Activated T-helper 2 cell treated with anti-CD3 and anti-CD28 coated beads, Interferon-gamma antibody, Interleukin-2, Interleukin-4, amounts not matched to agents 10 μg/mL and 5 μg/mL and 100 μg/mL, durations not matched to agents 14 hours and 24 hours and 36 hours (primary cell): Measurements from ENCODE around the gene TWIST1. TPM values are rescaled to one million over a fixed set of nuclear protein-coding genes. Genes with fewer than 3 reads are reported as not detected.

ENCODE experiments used
- DNase-seq: peaks from one replicate; pipeline ENCODE4 v3.0.0; 2021; ENCODE audit warnings: low spot score
- H3K27ac Mint-ChIP-seq: one replicate; pipeline ENCODE4 v1.8.0; 2021; ENCODE audit warnings: mixed read lengths
- H3K27me3 Mint-ChIP-seq: one replicate; pipeline ENCODE4 v1.8.0; 2021; ENCODE audit warnings: low read depth, mixed read lengths
- H3K36me3 Mint-ChIP-seq: one replicate; pipeline ENCODE4 v1.8.0; 2021; ENCODE audit warnings: low read depth, mixed read lengths
- H3K4me1 Mint-ChIP-seq: one replicate; pipeline ENCODE4 v1.8.0; 2021; ENCODE audit warnings: low read depth, mixed read lengths
- H3K4me3 Mint-ChIP-seq: one replicate; pipeline ENCODE4 v1.8.0; 2021; ENCODE audit warnings: low read depth, mild to moderate bottlenecking, moderate library complexity, mixed read lengths
- H3K9me3 Mint-ChIP-seq: one replicate; pipeline ENCODE4 v1.8.0; 2021; ENCODE audit warnings: mixed read lengths
- intact Hi-C: fragments of 100-400 bp; cut with micrococcal nuclease; formaldehyde crosslinking; loops from one replicate; pipeline ENCODE4 v1.15.1; 2023
- total RNA-seq: library from RNA; stranded (reverse); gene quantifications from 2 replicates; pipeline ENCODE4 v1.2.3, GENCODE V29; 2022

TWIST1 gene
- total RNA-seq, 1 donor from 2014 or later, result 1.2 TPM

GRCh38 chr7:19119870-19120486 lies 2.5 kb upstream of the TWIST1 start:
- Mint-ChIP-seq H3K4me1 (peaks cover 3% of the 10 kb centered on the region), H3K27ac (no peak overlapping the region), H3K36me3 (no peaks in the 10 kb centered on the region), H3K27me3 (peaks cover 55% of the 10 kb centered on the region), H3K9me3 (no peaks in the 10 kb centered on the region), H3K4me3 (no peak overlapping the region)
- no peak for DNase-seq
- intact Hi-C loops, result loop anchor here (2.0 to 10.0 kb wide), 3 partner anchors 23 to 655 kb away; partner anchors contain the start of gene TMEM196

- H3K27ac Mint-ChIP-seq, result no peak overlapping the region
- peaks cover 62% of the 10 kb centered on the region for H3K27me3 Mint-ChIP-seq
- H3K36me3 Mint-ChIP-seq, result no peaks in the 10 kb centered on the region
- H3K9me3 Mint-ChIP-seq, result no peaks in the 10 kb centered on the region
- intact Hi-C loops, result loop anchor here (10.0 kb wide), 1 partner anchor 655 kb away; the partner anchor contains the start of gene TMEM196
- no peak for DNase-seq
- H3K4me3 Mint-ChIP-seq, result no peak overlapping the region
- peaks cover 3% of the 10 kb centered on the region for H3K4me1 Mint-ChIP-seq
Observed at GRCh38 chr7:19119372-19119771, 1.9 kb upstream of the TWIST1 start.

- Mint-ChIP-seq H3K4me3 (no peak overlapping the region), H3K36me3 (no peaks in the 10 kb centered on the region)
- intact Hi-C loops, result loop anchor here (1.0 to 10.0 kb wide), 2 partner anchors 9 to 656 kb away; partner anchors contain the start of gene TMEM196
Observed at GRCh38 chr7:19118636-19119371, 1.4 kb upstream of the TWIST1 start.

DNA sequence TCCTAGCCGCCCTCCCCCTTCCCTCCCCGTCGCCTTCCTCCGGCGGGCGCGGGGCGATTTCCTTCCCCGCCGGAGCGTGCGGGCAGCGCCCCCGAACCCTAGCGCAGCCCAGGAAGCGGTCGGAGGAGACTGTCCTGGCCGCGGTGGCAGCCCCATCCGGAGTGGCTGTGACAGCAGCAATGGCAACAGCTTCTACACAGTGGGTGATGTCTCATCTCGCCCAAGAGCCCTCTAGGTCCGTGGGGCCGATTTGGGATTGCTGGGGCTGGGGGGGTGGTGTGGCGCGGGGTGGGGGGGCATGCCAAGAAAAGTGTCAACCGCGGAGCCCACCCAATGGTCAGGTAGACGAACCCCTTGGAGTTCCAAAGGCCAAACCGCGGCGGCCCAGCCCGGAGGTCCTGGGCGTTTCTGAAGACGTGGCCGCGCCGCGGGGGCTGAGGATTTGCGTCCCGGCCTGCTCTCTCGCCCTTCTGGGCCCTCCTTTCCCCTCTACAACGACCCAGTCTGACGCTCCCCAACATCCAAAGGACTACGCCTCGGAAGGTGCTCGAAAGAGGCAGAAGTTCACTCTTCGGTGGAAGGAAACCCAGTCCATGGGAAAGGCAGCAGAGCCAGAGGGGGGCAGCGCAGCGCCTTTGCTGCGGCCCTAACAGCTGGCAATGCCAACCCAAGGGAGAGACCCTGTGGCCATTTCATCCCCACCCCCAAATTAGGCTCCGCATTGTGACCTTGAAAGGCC lies 603 bp upstream of the TWIST1 start:
- no peak overlapping the region for H3K4me3 Mint-ChIP-seq
- H3K27ac Mint-ChIP-seq, result no peak overlapping the region
- peaks cover 3% of the 10 kb centered on the region for H3K4me1 Mint-ChIP-seq
- no peaks in the 10 kb centered on the region for H3K9me3 Mint-ChIP-seq
- H3K36me3 Mint-ChIP-seq, result no peaks in the 10 kb centered on the region
- DNase-seq, result no peak
- intact Hi-C loops, result loop anchor here (1.0 to 10.0 kb wide), 2 partner anchors 8 to 657 kb away; partner anchors contain the start of gene TMEM196
- peaks cover 68% of the 10 kb centered on the region for H3K27me3 Mint-ChIP-seq

More at GRCh38 chr7:19118636-19119371, 1.4 kb upstream of the TWIST1 start:
- H3K27me3 Mint-ChIP-seq, result peaks cover 67% of the 10 kb centered on the region
- DNase-seq, result no peak
- no peak overlapping the region for H3K27ac Mint-ChIP-seq
- no peaks in the 10 kb centered on the region for H3K9me3 Mint-ChIP-seq
- peaks cover 3% of the 10 kb centered on the region for H3K4me1 Mint-ChIP-seq

GRCh38 chr7:19116121-19117090 lies 1.0 kb downstream of the TWIST1 start:
- Mint-ChIP-seq H3K36me3 (no peaks in the 10 kb centered on the region), H3K4me1 (peaks cover 3% of the 10 kb centered on the region), H3K27me3 (peaks cover 71% of the 10 kb centered on the region), H3K9me3 (no peaks in the 10 kb centered on the region), H3K27ac (no peak overlapping the region), H3K4me3 (peak overlapping the region; percentile 62)
- intact Hi-C loops, result loop anchor here (10.0 kb wide), 1 partner anchor 658 kb away; the partner anchor contains the start of gene TMEM196
- no peak for DNase-seq

GRCh38 chr7:19114551-19114855 lies 2.9 kb downstream of the TWIST1 start:
- Mint-ChIP-seq H3K4me1 (peaks cover 3% of the 10 kb centered on the region), H3K36me3 (no peaks in the 10 kb centered on the region), H3K4me3 (no peak overlapping the region), H3K27me3 (peaks cover 73% of the 10 kb centered on the region), H3K27ac (no peak overlapping the region), H3K9me3 (no peaks in the 10 kb centered on the region)
- DNase-seq, result no peak
- intact Hi-C loops, result loop anchor here (5.0 to 10.0 kb wide), 2 partner anchors 660 to 1673 kb away; partner anchors contain the start of genes SP8 and TMEM196

DNA sequence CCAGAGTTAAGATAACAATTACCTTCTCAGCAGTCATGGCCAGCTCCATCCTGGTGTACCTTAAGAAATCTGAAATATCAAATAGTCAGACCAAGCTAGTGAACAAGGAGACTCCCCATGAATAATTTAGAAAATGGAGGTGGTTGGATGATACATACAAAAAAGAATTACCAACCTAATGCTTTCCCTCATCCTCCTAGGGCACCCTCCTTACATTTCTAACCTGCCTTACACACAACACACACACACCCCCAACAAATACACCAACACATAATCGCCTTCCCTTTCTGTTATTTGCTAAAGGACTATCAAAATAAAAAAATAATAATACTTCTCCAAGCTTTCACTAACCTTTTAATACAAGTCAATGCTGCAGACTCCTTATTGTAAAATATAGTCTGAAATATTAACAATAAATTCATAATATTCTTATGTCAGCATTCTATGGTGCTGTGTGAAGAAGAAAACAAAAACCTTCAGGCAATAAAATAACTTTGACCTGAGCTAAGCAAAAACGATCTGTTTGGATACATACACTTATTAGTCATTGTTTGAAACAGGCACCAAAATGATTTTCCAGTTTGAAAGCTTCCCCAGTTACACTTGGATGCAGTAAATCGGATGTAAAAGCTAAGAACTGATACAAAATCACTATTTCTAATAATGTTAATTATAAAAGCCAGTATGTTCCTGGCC lies 3.4 kb downstream of the TWIST1 start:
- H3K4me1 Mint-ChIP-seq, result peaks cover 3% of the 10 kb centered on the region
- intact Hi-C loops, result loop anchor here (5.0 to 10.0 kb wide), 2 partner anchors 661 to 1673 kb away; partner anchors contain the start of genes SP8 and TMEM196
- no peaks in the 10 kb centered on the region for H3K9me3 Mint-ChIP-seq
- H3K27ac Mint-ChIP-seq, result no peak overlapping the region
- H3K36me3 Mint-ChIP-seq, result no peaks in the 10 kb centered on the region
- H3K27me3 Mint-ChIP-seq, result peaks cover 73% of the 10 kb centered on the region
- H3K4me3 Mint-ChIP-seq, result no peak overlapping the region
- no peak for DNase-seq

DNA sequence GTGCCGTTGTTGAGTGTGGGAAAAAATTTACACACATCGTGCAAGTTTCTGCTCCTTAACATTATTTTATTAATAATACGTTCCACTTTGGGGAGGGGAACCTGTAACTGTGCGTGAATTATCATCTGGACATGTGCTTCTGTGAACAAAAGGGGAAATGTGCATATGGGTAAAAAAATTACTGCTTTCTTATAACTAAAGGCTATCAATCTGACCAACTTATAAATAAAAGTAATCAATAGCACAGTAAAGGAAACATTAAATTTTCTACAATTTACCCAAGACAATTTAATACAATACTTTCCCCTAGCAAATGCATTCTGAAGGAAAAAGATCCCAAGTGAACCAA lies 4.5 kb downstream of the TWIST1 start:
- Mint-ChIP-seq H3K9me3 (no peaks in the 10 kb centered on the region), H3K27me3 (peaks cover 74% of the 10 kb centered on the region), H3K27ac (no peak overlapping the region), H3K4me1 (peaks cover 3% of the 10 kb centered on the region), H3K4me3 (no peak overlapping the region), H3K36me3 (no peaks in the 10 kb centered on the region)
- DNase-seq, result no peak
- intact Hi-C loops, result loop anchor here (5.0 to 10.0 kb wide), 2 partner anchors 662 to 1674 kb away; partner anchors contain the start of genes SP8 and TMEM196

GRCh38 chr7:19112274-19113001 lies 5.0 kb downstream of the TWIST1 start:
- Mint-ChIP-seq H3K27me3 (peaks cover 78% of the 10 kb centered on the region), H3K4me1 (peaks cover 3% of the 10 kb centered on the region), H3K4me3 (no peak overlapping the region), H3K36me3 (no peaks in the 10 kb centered on the region), H3K9me3 (no peaks in the 10 kb centered on the region), H3K27ac (no peak overlapping the region)
- no peak for DNase-seq
- intact Hi-C loops, result loop anchor here (5.0 to 10.0 kb wide), 2 partner anchors 662 to 1675 kb away; partner anchors contain the start of genes SP8 and TMEM196

DNA sequence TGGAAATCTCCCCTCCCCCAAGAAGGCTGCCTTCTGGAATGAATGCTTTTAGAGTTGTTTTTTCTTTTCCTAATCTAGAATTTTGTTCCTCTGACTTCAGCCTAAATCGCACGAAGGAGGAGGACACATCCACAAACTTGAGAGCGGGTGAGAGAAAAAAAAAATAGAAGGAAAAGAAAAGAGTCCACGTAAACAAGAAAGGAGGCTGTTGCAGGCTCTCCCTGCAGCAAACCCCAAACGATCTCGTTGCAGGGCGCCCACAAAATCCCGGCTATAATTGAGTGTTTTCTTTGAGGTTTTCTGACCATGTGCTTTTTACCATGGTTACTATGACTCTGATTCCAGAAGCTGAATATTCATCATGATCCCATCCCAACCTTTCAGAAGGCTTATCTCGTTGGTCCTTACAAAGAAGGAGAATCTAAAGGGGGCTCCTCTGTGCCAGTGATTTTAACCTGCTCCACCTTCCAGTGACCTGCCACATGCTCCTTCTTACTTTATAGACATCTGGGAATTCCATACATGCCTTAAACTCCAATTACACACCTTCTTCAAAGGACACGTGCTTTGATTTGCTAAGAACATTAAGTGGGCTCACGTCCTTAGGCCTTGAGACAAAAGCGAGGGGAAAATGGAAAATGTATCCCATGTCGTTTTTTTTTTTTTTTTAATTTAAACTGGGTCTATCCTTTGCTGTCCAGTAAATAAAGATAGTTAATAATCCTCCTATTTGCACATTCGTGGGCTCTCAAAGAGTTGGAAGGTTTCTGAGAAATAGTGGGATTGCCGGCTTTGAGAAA lies 5.8 kb downstream of the TWIST1 start:
- no peak overlapping the region for H3K4me3 Mint-ChIP-seq
- H3K36me3 Mint-ChIP-seq, result no peaks in the 10 kb centered on the region
- intact Hi-C loops, result loop anchor here (2.0 to 10.0 kb wide), 3 partner anchors 33 to 1676 kb away; partner anchors contain the start of genes FERD3L, SP8 and TMEM196
- H3K27ac Mint-ChIP-seq, result no peak overlapping the region
- no peak for DNase-seq
- H3K27me3 Mint-ChIP-seq, result peaks cover 84% of the 10 kb centered on the region
- peaks cover 3% of the 10 kb centered on the region for H3K4me1 Mint-ChIP-seq
- no peaks in the 10 kb centered on the region for H3K9me3 Mint-ChIP-seq
